Hematopoietic multipotent progenitor cell treated with erythropoietin and hydrocortisone succinate and interleukin-3 and kit ligand, for 8 days (in vitro differentiated cells): ENCODE measurements around the gene PASK.

Experiments used
- DNase-seq: peaks from one replicate; pipeline ENCODE4 v3.0.0-alpha.2; 2015

PASK gene

GRCh38 chr2:241179899-241180298, 30.6 kb upstream of the PASK start:
- DNase-seq: no peak

GRCh38 chr2:241178961-241179360, 29.7 kb upstream of the PASK start:
- DNase-seq: no peak

GRCh38 chr2:241177526-241178334, 28.5 kb upstream of the PASK start:
- DNase-seq: no peak

- no peak for DNase-seq
These were observed 24.3 kb upstream of the PASK start for GRCh38 chr2:241173557-241173956.

GRCh38 chr2:241168366-241168765, 19.1 kb upstream of the PASK start:
- DNase-seq: no peak

GRCh38 chr2:241163601-241164118, 14.4 kb upstream of the PASK start:
- no peak for DNase-seq

- DNase-seq: no peak
These were observed 12.5 kb upstream of the PASK start for GRCh38 chr2:241161646-241162281.

- DNase-seq: no peak
These were observed 11.0 kb upstream of the PASK start for GRCh38 chr2:241160318-241160717.

GRCh38 chr2:241159116-241159515, 9.8 kb upstream of the PASK start:
- DNase-seq: no peak

- no peak for DNase-seq
These were observed 9.3 kb upstream of the PASK start for GRCh38 chr2:241158546-241158900.

- DNase-seq: no peak
These were observed 8.7 kb upstream of the PASK start for GRCh38 chr2:241157841-241158545.

GRCh38 chr2:241156971-241157441, 7.7 kb upstream of the PASK start:
- DNase-seq: no peak

- no peak for DNase-seq
These were observed 6.7 kb upstream of the PASK start for GRCh38 chr2:241155936-241156335.

- DNase-seq: no peak
These were observed 5.6 kb upstream of the PASK start for GRCh38 chr2:241154915-241155314.

GRCh38 chr2:241153616-241154015, 4.3 kb upstream of the PASK start:
- no peak for DNase-seq

GRCh38 chr2:241151934-241152660, 2.8 kb upstream of the PASK start:
- DNase-seq: no peak

- DNase-seq: no peak
These were observed 1.6 kb upstream of the PASK start for GRCh38 chr2:241150660-241151530.

- peak; percentile 95 for DNase-seq
These were observed 820 bp upstream of the PASK start, which contains the start of gene PPP1R7 for GRCh38 chr2:241149925-241150659. Gene PPP1R7 (plus strand): TSS chr2:241150467. CDS start chr2:241150496, 29 bp downstream.

GRCh38 chr2:241149675-241149924, 328 bp upstream of the PASK start:
- no peak for DNase-seq

GRCh38 chr2:241148239-241148638, 1.0 kb downstream of the PASK start:
- no peak for DNase-seq

GRCh38 chr2:241147336-241147735, 1.9 kb downstream of the PASK start:
- no peak for DNase-seq
